MM.1S (cell line): ENCODE measurements around the gene GPC4.

Source experiments
- EZH2 ChIP-seq: fragments of 300-600 bp; sonication (generic); optimal IDR thresholded peaks from 2 replicates; pipeline ENCODE3; 2017; ENCODE audit warnings: low read depth, mild to moderate bottlenecking, antibody characterized with exemption, low read length, mixed read lengths
- EZH2phosphoT487 ChIP-seq: fragments of 300-600 bp; sonication (generic); IDR thresholded peaks from 2 replicates; pipeline ENCODE4 v1.6.1; 2018; ENCODE audit warnings: antibody characterized with exemption, low read length
- TF ChIP-seq, protein P1 (sequence below): fragments of 300-600 bp; sonication (generic); IDR thresholded peaks from 2 replicates; pipeline ENCODE4 v1.5.1; 2016; ENCODE audit warnings: antibody characterized with exemption, low read length, mixed read lengths

GRCh38 chrX:133390676-133391075, 24.6 kb downstream of the GPC4 start:
- TF ChIP-seq, protein P1, sequence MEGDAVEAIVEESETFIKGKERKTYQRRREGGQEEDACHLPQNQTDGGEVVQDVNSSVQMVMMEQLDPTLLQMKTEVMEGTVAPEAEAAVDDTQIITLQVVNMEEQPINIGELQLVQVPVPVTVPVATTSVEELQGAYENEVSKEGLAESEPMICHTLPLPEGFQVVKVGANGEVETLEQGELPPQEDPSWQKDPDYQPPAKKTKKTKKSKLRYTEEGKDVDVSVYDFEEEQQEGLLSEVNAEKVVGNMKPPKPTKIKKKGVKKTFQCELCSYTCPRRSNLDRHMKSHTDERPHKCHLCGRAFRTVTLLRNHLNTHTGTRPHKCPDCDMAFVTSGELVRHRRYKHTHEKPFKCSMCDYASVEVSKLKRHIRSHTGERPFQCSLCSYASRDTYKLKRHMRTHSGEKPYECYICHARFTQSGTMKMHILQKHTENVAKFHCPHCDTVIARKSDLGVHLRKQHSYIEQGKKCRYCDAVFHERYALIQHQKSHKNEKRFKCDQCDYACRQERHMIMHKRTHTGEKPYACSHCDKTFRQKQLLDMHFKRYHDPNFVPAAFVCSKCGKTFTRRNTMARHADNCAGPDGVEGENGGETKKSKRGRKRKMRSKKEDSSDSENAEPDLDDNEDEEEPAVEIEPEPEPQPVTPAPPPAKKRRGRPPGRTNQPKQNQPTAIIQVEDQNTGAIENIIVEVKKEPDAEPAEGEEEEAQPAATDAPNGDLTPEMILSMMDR: no peak
- TF ChIP-seq EZH2: no peak
- TF ChIP-seq EZH2phosphoT487: no peak
